GM12801 (cell line): ENCODE results near the gene RFC3.

Experiments used
- TF ChIP-seq, protein P1 (sequence below): IDR thresholded peaks from one replicate; pipeline ENCODE4 v1.5.1; 2011; ENCODE audit warnings: control low read depth; ENCODE audit not compliant: insufficient read length; ENCODE audit errors: extremely low read depth

The RFC3 gene, protein sequence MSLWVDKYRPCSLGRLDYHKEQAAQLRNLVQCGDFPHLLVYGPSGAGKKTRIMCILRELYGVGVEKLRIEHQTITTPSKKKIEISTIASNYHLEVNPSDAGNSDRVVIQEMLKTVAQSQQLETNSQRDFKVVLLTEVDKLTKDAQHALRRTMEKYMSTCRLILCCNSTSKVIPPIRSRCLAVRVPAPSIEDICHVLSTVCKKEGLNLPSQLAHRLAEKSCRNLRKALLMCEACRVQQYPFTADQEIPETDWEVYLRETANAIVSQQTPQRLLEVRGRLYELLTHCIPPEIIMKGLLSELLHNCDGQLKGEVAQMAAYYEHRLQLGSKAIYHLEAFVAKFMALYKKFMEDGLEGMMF

GRCh38 chr13:33817901-33818706 is at the start of gene RFC3:
RFC3 (plus strand) TSS chr13:33818149; CDS start chr13:33818179, 30 bp downstream.
- TF ChIP-seq, protein P1, sequence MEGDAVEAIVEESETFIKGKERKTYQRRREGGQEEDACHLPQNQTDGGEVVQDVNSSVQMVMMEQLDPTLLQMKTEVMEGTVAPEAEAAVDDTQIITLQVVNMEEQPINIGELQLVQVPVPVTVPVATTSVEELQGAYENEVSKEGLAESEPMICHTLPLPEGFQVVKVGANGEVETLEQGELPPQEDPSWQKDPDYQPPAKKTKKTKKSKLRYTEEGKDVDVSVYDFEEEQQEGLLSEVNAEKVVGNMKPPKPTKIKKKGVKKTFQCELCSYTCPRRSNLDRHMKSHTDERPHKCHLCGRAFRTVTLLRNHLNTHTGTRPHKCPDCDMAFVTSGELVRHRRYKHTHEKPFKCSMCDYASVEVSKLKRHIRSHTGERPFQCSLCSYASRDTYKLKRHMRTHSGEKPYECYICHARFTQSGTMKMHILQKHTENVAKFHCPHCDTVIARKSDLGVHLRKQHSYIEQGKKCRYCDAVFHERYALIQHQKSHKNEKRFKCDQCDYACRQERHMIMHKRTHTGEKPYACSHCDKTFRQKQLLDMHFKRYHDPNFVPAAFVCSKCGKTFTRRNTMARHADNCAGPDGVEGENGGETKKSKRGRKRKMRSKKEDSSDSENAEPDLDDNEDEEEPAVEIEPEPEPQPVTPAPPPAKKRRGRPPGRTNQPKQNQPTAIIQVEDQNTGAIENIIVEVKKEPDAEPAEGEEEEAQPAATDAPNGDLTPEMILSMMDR, result no peak

GRCh38 chr13:33771296-33771695 is 46.7 kb upstream of the RFC3 start:
- TF ChIP-seq, protein P1, result no peak

DNA sequence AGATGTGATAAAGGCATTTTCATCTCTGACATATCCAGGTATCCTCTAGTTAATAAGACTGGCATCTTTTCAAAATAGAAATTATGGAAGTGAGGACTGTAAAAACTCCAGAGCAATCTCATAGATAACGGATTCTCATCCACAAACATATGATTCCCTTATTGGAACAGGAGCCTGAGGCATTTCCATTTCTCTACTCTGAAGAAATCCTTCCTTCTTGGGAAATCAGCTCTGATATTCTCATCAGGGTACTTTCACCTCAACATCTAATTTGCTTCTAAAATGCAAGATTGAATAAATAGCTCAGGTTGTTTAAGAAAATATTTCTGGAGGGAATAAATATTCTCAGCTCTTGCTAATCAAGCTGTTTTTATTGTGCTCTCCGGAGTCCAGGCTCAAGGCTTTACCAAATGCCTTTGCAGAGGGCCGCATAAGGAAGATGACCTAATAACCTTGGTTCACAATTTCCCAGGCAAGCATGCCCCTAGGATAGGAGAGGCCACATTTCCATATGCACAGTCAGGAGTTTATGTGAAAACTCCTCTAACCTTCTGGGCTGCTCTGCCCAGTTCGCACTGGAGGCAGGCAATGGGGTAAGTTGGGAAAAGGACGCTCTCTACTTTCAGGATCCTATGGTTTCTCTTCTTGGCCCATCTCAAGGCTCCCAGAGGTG is 44.0 kb upstream of the RFC3 start:
- TF ChIP-seq, protein P1, result no peak

DNA sequence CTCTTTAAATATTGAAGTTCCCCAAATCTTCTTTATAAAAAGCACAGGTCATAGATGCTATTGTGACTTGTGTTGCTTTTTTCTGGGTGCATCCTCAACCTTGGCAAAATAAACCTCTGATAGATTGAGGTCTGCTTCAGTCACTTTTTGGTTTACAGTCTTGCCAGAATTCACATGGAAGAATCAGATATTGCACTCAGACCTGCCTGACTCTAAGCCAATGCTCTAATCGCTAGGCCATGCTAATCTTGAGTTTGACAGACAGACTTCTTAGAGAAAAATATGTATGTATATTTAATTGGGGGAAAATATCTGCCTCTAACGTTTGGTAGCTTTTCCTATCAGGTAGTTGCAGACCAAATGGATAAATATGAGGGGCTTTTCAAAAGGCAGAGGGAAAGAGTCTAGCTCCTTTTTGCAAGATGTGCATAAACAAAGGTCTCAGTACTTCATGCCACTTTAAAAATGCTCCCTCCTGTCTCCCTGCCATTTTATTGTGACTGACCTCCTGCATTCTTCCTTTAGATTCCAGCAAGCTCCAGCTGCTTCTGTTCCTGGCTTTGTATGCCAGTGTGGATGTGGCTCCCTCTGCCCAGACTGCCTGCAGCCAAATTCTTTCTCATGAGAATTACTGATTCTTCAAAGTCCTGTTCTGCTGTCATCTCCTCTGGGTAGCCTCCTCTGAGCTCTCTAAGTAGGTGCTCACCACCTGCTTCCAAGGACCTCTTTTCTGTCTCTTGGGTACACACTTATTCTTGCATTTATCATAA is 42.4 kb upstream of the RFC3 start:
- TF ChIP-seq, protein P1, result no peak

- TF ChIP-seq, protein P1, result no peak
These were observed 41.6 kb upstream of the RFC3 start for GRCh38 chr13:33776239-33776881.

DNA sequence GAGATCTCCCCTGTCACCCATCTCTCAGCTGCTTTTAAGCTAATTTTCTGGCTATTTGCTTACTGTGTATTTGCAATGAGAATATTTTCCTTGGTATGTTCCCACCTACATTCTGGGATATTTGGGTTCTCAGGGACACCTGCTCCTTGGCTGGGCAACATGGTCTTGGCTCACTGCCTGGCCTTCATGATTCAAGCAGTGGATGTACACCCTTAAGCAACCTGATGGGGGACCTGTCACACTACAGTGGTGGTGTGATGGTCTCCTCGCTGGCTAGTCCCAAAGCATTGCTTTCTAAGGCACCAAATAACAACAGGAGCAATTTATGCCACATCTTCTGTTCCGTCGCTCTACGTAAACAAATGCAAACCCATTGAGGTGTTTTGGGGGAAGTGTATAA is 35.3 kb upstream of the RFC3 start:
- TF ChIP-seq, protein P1, result no peak
